NB4 (cell line): ENCODE results near the gene NEK11.

Experiments
- DNase-seq: peaks from one replicate; pipeline ENCODE4 v3.0.0; 2010; ENCODE audit warnings: low read depth
- H3K4me3 ChIP-seq: one replicate; pipeline ENCODE4 v1.5.1; 2011; ENCODE audit warnings: mild to moderate bottlenecking, low read depth, low read length, moderate library complexity
- MYC ChIP-seq: IDR thresholded peaks from 2 replicates; pipeline ENCODE4 v1.6.1; 2011; ENCODE audit warnings: low read depth, low read length
- POLR2A ChIP-seq: IDR thresholded peaks from 2 replicates; pipeline ENCODE4 v1.6.1; 2011; ENCODE audit warnings: mild to moderate bottlenecking; ENCODE audit not compliant: insufficient read length; ENCODE audit errors: extremely low read depth
- TF ChIP-seq, protein P1 (sequence below): IDR thresholded peaks from 2 replicates; pipeline ENCODE4 v1.6.1; 2011; ENCODE audit warnings: low read depth, low read length
- TF ChIP-seq, protein P2 (sequence below): IDR thresholded peaks from one replicate; pipeline ENCODE4 v1.5.1; 2012; ENCODE audit warnings: low read depth, low read length

The NEK11 gene

DNA sequence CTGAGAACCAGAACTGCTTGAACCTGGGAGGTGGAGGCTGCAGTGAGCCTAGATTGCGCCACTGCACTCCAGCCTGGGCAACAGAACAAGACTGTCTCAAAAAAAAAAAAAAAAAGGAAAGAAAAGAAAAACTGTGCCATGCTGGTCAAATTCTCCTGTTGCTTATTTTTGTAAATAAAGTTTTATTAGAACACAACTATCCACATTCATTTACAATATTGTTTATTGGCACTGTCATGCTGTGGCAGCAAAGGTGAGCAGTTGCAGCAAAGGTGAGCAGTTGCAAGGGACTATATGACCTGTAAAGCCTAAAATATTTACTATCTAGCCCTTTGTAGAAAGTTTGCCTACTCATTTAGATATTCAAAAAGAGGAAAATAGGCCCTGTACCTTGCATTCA, 18.4 kb upstream of the NEK11 start:
- no peak for DNase-seq
- H3K4me3 ChIP-seq, result no peak overlapping the region
- TF ChIP-seq, protein P1, sequence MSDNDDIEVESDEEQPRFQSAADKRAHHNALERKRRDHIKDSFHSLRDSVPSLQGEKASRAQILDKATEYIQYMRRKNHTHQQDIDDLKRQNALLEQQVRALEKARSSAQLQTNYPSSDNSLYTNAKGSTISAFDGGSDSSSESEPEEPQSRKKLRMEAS, result no peak
- TF ChIP-seq POLR2A, result no peak
- TF ChIP-seq, protein P2, sequence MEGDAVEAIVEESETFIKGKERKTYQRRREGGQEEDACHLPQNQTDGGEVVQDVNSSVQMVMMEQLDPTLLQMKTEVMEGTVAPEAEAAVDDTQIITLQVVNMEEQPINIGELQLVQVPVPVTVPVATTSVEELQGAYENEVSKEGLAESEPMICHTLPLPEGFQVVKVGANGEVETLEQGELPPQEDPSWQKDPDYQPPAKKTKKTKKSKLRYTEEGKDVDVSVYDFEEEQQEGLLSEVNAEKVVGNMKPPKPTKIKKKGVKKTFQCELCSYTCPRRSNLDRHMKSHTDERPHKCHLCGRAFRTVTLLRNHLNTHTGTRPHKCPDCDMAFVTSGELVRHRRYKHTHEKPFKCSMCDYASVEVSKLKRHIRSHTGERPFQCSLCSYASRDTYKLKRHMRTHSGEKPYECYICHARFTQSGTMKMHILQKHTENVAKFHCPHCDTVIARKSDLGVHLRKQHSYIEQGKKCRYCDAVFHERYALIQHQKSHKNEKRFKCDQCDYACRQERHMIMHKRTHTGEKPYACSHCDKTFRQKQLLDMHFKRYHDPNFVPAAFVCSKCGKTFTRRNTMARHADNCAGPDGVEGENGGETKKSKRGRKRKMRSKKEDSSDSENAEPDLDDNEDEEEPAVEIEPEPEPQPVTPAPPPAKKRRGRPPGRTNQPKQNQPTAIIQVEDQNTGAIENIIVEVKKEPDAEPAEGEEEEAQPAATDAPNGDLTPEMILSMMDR, result no peak
- TF ChIP-seq MYC, result no peak

DNA sequence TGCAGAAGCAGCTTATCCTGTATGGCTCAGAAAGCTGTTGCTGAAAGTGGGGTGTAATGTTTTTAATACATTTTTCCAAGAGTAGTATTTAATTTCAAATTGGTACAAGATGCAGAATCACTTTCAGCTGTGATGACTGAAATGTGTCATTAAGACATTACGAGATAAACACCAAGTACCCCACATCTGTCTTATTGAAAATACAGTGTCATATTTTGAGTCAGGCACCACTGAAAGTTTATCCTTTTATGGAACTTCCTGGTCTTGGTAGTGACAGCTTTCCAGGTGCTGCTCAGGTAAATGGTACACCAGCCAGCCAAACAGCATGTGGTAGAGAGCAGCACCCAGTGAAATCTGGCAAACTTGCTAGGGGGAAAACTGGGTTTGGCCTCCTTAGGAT, 17.0 kb upstream of the NEK11 start:
- no peak overlapping the region for H3K4me3 ChIP-seq
- DNase-seq, result no peak
- TF ChIP-seq, protein P1, result no peak
- TF ChIP-seq, protein P2, result no peak
- TF ChIP-seq MYC, result no peak
- no peak for TF ChIP-seq POLR2A

DNA sequence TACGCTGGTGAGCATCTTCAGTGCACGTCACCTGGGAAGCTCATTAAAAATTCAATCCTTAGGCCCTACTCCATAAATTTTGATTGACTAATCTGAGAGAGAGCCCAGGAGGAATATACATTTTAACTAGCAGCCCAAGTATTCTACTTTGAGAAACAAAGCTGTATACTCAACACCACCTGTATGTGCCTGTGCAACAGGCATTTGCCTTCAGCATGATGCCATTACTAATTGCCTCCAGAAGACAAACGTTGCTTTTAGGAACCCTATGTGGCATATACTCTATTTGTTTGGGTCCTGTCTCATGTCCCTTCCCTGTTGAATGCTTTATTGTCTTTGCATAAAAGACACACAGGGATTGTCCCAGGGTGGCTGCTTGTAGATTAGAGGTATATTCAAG, 7.7 kb upstream of the NEK11 start:
- no peak overlapping the region for H3K4me3 ChIP-seq
- no peak for DNase-seq
- TF ChIP-seq, protein P2, result no peak
- TF ChIP-seq, protein P1, result no peak
- TF ChIP-seq MYC, result no peak
- TF ChIP-seq POLR2A, result no peak

DNA sequence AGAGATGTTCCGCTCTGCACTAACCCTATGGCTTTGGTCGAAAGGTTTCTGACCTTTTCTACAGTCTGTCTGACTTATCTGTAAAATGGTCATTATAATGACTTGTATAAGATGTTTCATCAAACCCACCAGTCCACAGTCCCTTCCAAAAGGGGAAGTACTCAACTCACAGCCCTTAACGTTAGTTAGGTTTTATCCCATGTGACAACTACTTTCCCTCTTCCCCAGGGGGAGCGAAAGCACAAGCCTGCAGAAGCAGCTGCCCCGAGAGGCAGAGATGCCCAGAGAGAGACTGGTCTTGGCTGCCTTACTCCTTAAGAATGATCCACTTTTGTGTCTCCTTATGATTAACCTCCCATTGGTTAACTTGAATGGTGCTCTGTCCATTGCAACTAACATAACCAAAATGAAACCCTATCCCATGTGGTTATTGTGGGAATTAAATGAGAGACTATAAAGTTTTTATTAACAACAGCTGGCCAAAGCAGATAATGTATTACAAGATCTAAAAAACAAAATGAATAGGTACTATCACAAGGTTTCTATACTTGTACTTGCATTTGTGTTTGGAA, 6.5 kb upstream of the NEK11 start:
- peak overlapping the region; percentile 4 for H3K4me3 ChIP-seq
- TF ChIP-seq POLR2A (no peak), MYC (peak; percentile 75)
- TF ChIP-seq, protein P1, result peak; percentile 88
- peak; percentile 91 for DNase-seq

DNA sequence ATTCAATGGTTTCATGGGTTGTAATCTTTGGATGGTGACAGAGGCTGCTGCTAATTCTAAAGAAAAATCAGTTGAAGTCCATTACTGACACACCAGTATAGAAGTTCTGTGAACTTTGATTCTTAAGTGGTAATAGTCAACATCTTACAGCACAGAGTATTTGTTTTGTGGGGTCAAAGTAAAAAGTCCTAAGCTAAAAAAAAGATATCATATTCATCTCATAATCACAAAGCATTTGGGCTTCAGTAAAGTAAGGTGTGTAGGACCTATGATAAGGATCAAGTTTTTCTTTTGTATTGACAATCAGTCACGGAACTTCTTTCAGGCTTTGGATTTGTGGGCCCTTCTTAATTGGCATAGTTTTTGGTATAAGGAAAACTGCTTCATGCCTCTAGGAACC, 1.1 kb upstream of the NEK11 start:
- DNase-seq, result no peak
- H3K4me3 ChIP-seq, result peak overlapping the region; percentile 88
- TF ChIP-seq MYC, result no peak
- no peak for TF ChIP-seq POLR2A
- TF ChIP-seq, protein P2, result no peak
- TF ChIP-seq, protein P1, result no peak

DNA sequence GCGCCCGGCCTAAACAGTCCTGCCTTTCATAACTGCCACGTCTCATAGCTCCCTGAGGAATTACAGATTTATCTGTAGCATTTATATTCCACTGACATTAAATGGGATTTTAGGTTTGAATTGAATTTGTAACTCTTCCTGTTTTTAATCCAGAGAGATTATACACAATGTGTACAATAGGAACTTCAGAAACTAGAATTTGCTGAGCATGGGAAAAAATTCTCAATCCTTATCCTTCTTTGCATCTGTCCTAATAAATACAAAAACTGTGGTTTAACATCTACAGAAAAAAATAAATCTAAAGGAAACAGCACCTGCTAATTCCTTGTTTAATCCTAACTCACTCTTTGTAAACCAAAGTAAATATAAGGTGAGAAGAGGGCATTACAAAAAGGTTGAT, 2.2 kb downstream of the NEK11 start:
- no peak overlapping the region for H3K4me3 ChIP-seq
- TF ChIP-seq POLR2A, result no peak
- TF ChIP-seq, protein P2, result no peak
- TF ChIP-seq MYC, result no peak
- TF ChIP-seq, protein P1, result no peak
- no peak for DNase-seq
